HepG2 (cell line): Measurements from ENCODE around the gene TMTC2. TPM values are rescaled to one million over a fixed set of nuclear protein-coding genes. Genes with fewer than 3 reads are reported as not detected.

Experiments
- ATAC-seq: fragments of 200-7000 bp; cut with Tn5 transposase; 3 replicates; pipeline ENCODE4 v1.9.1; 2020; ENCODE audit warnings: mild to moderate bottlenecking, moderate library complexity
- BruUV-seq: library from RNA; stranded (reverse); fragments of 400-500 nt; replicated peaks from 2 replicates; lab custom pipeline; 2021; lab: Mats Ljungman, UMichigan
- CTCF ChIA-PET: fragments of 300-600 bp; formaldehyde crosslinking; extraction: SDS; loops from one replicate; lab custom pipeline; 2021; ENCODE audit warnings: low total read pairs, inconsistent platforms, low intra/inter-chr PET ratio; lab: Yijun Ruan, JAX
- POLR2A ChIA-PET: fragments of 350-600 bp; sonication (Branson Sonifier 250); formaldehyde crosslinking; loops from one replicate; lab custom pipeline; 2020; ENCODE audit warnings: antibody characterized with exemption, inconsistent platforms; lab: Yijun Ruan, JAX
- DNase-seq: peaks from one replicate; pipeline ENCODE4 v3.0.0-alpha.2; 2015; ENCODE audit warnings: low spot score
- FAIRE-seq: peaks from 3 replicates; lab custom pipeline; 2011; peaks lifted over from hg19 to GRCh38; lab: Jason Lieb, UNC
- H2AFZ ChIP-seq: one replicate; pipeline ENCODE4 v1.6.1; 2011; ENCODE audit warnings: low read length, inconsistent platforms
- H3K27ac ChIP-seq: fragments of 300-600 bp; 3 replicates; pipeline ENCODE4 v1.8.0; 2011; ENCODE audit warnings: mixed run types, mild to moderate bottlenecking, mixed read lengths, low read length, inconsistent platforms; ENCODE audit not compliant: insufficient read depth; ENCODE audit errors: extremely low read length
- H3K27me3 ChIP-seq, 2 experiments: fragments of 200-600 bp in 1 of 2; 2 replicates in 1 of 2; 3 replicates in 1 of 2; pipeline versions ENCODE4 v1.6.0 to v1.8.0; 2011; ENCODE audit warnings: low read length in 2 of 2, mild to moderate bottlenecking in 2 of 2, moderate library complexity in 2 of 2, inconsistent platforms in 1 of 2; ENCODE audit not compliant: insufficient read depth in 2 of 2, control insufficient read depth in 1 of 2
- H3K36me3 ChIP-seq, 2 experiments: fragments of 200-600 bp in 1 of 2; replicated peaks in 1 of 2; 2 replicates in 1 of 2; 3 replicates in 1 of 2; pipeline versions ENCODE4 v1.5.1 to v1.8.0; 2011; ENCODE audit warnings: low read length in 2 of 2, inconsistent platforms in 1 of 2; ENCODE audit not compliant: insufficient read depth in 2 of 2, control insufficient read depth in 1 of 2
- H3K4me1 ChIP-seq: 2 replicates; pipeline ENCODE4 v1.5.1; 2012; ENCODE audit warnings: low read length, inconsistent platforms; ENCODE audit not compliant: insufficient read depth
- H3K4me2 ChIP-seq: 2 replicates; pipeline ENCODE4 v1.6.0; 2011; ENCODE audit warnings: low read depth, low read length, inconsistent platforms
- H3K4me3 ChIP-seq, 3 experiments: fragments of 200-600 bp in 1 of 3; sonication (generic), shearing (Covaris generic) in 1 of 3; replicated peaks in 1 of 3; 2 replicates each; pipeline ENCODE4 v1.5.1; 2011 to 2016; ENCODE audit warnings: low read length in 3 of 3, inconsistent platforms in 2 of 3, low read depth in 2 of 3, mild to moderate bottlenecking in 2 of 3, control low read depth in 1 of 3, mixed read lengths in 1 of 3; ENCODE audit not compliant: insufficient read depth in 1 of 3
- H3K79me2 ChIP-seq: one replicate; pipeline ENCODE4 v1.6.1; 2011; ENCODE audit warnings: low read length, inconsistent platforms; ENCODE audit not compliant: insufficient read depth
- H3K9ac ChIP-seq: 2 replicates; pipeline ENCODE4 v1.6.0; 2011; ENCODE audit warnings: mild to moderate bottlenecking, low read depth, low read length, inconsistent platforms; ENCODE audit not compliant: insufficient read depth
- H3K9me3 ChIP-seq: 2 replicates; pipeline ENCODE4 v1.5.1; 2012; ENCODE audit warnings: mild to moderate bottlenecking, low read length
- H4K20me1 ChIP-seq: 2 replicates; pipeline ENCODE4 v1.6.0; 2011; ENCODE audit warnings: inconsistent platforms, mild to moderate bottlenecking, low read length, moderate library complexity; ENCODE audit not compliant: insufficient read depth
- BHLHE40 ChIP-seq: IDR thresholded peaks from 2 replicates; pipeline ENCODE4 v1.6.1; 2011; ENCODE audit warnings: low read length, improper control_type of control experiment
- EEA1 ChIP-seq: sonication (generic); formaldehyde crosslinking; IDR thresholded peaks from 2 replicates; pipeline ENCODE4 v1.5.1; 2020; ENCODE audit warnings: mild to moderate bottlenecking, missing genetic modification reagents, borderline replicate concordance
- FOXJ3 ChIP-seq: sonication (generic); formaldehyde crosslinking; IDR thresholded peaks from 2 replicates; pipeline ENCODE4 v1.4.0; 2020; ENCODE audit warnings: missing genetic modification reagents, mild to moderate bottlenecking, borderline replicate concordance
- GZF1 ChIP-seq: sonication (generic); formaldehyde crosslinking; IDR thresholded peaks from 2 replicates; pipeline ENCODE4 v1.5.1; 2020; ENCODE audit warnings: mild to moderate bottlenecking, missing genetic modification reagents
- NCOA2 ChIP-seq: sonication (generic); formaldehyde crosslinking; IDR thresholded peaks from 2 replicates; pipeline ENCODE4 v1.8.0; 2022; ENCODE audit warnings: inconsistent platforms
- TGIF2 ChIP-seq: IDR thresholded peaks from 2 replicates; pipeline ENCODE4 v1.6.1; 2016; ENCODE audit warnings: control low read depth, missing compliant biosample characterization
- ZBTB1 ChIP-seq: sonication (generic); formaldehyde crosslinking; IDR thresholded peaks from 2 replicates; pipeline ENCODE4 v1.4.0; 2020; ENCODE audit warnings: missing genetic modification reagents, borderline replicate concordance
- ZBTB4 ChIP-seq: sonication (generic); formaldehyde crosslinking; IDR thresholded peaks from 2 replicates; pipeline ENCODE4 v1.4.0; 2020; ENCODE audit warnings: missing genetic modification reagents, mild to moderate bottlenecking, borderline replicate concordance
- ZNF615 ChIP-seq: sonication (generic); formaldehyde crosslinking; IDR thresholded peaks from 2 replicates; pipeline ENCODE4 v1.5.0; 2020; ENCODE audit warnings: mild to moderate bottlenecking, missing genetic modification reagents, borderline replicate concordance
- in situ Hi-C: cut with HindIII; loops from 2 replicates; pipeline ENCODE4 v1.10.0; 2017; ENCODE audit warnings: low pct_unique_long_range_greater_than_20kb; ENCODE audit not compliant: extremely low pct_ligation_motif_present
- intact Hi-C: fragments of 100-400 bp; cut with micrococcal nuclease; formaldehyde crosslinking; loops from one replicate; pipeline ENCODE4 v1.10.0; 2022; ENCODE audit not compliant: unreplicated experiment
- polyA plus RNA-seq, 8 experiments: library from polyadenylated mRNA; depleted of rRNA in 3 of 8; stranded (reverse) in 7 of 8; unstranded in 1 of 8; fragments of >200 nt; fragmentation: Illumina TruSeq in 4 of 8; extraction: Trizol in 4 of 8; gene quantifications; 2 replicates each; pipeline versions ENCODE4 v1.2.1 to v1.2.3, GENCODE V29; 2011 to 2016; ENCODE audit warnings: low read depth in 4 of 8, missing spikeins in 1 of 8, mixed read lengths in 1 of 8; ENCODE audit not compliant: insufficient read depth in 1 of 8
- total RNA-seq, 5 experiments: library from RNA; depleted of rRNA; stranded (reverse); fragments of >200 nt; fragmentation: Illumina TruSeq; extraction: Trizol; gene quantifications; 2 replicates each; pipeline ENCODE4 v1.2.3, GENCODE V29; 2016; ENCODE audit warnings: low read depth in 1 of 5
- TF ChIP-seq, protein P1 (sequence below): sonication (generic); formaldehyde crosslinking; IDR thresholded peaks from 2 replicates; pipeline ENCODE4 v1.4.0; 2020; ENCODE audit warnings: missing genetic modification reagents
- TF ChIP-seq, protein P2 (sequence below): sonication (generic); formaldehyde crosslinking; conservative IDR thresholded peaks from 2 replicates; pipeline ENCODE4 v1.8.0; 2022; ENCODE audit warnings: low read depth, missing genetic modification reagents

The TMTC2 gene
- total and polyA plus RNA-seq, 2 of the 13 experiments (the other 11 are each of a cell fraction or from before 2014, with no cell fraction given), result 0.55 to 0.63 TPM

GRCh38 chr12:82788594-82788993, 101.9 kb downstream of the TMTC2 start (continued):
- TF ChIP-seq, protein P1, sequence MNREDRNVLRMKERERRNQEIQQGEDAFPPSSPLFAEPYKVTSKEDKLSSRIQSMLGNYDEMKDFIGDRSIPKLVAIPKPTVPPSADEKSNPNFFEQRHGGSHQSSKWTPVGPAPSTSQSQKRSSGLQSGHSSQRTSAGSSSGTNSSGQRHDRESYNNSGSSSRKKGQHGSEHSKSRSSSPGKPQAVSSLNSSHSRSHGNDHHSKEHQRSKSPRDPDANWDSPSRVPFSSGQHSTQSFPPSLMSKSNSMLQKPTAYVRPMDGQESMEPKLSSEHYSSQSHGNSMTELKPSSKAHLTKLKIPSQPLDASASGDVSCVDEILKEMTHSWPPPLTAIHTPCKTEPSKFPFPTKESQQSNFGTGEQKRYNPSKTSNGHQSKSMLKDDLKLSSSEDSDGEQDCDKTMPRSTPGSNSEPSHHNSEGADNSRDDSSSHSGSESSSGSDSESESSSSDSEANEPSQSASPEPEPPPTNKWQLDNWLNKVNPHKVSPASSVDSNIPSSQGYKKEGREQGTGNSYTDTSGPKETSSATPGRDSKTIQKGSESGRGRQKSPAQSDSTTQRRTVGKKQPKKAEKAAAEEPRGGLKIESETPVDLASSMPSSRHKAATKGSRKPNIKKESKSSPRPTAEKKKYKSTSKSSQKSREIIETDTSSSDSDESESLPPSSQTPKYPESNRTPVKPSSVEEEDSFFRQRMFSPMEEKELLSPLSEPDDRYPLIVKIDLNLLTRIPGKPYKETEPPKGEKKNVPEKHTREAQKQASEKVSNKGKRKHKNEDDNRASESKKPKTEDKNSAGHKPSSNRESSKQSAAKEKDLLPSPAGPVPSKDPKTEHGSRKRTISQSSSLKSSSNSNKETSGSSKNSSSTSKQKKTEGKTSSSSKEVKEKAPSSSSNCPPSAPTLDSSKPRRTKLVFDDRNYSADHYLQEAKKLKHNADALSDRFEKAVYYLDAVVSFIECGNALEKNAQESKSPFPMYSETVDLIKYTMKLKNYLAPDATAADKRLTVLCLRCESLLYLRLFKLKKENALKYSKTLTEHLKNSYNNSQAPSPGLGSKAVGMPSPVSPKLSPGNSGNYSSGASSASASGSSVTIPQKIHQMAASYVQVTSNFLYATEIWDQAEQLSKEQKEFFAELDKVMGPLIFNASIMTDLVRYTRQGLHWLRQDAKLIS (CRISPR knock-in tag), result no peak
- TF ChIP-seq FOXJ3, result no peak
- TF ChIP-seq BHLHE40, result no peak
- no peak for TF ChIP-seq NCOA2 (CRISPR knock-in tag)

GRCh38 chr12:82789674-82790073, 103.0 kb downstream of the TMTC2 start:
- no TSS peak for BruUV-seq
- in situ Hi-C loops, result no loop called here
- FAIRE-seq (no peak), DNase-seq (no peak), ATAC-seq (no peak)
- Histone ChIP-seq H2AFZ (no peak overlapping the region), H3K4me2 (no peak overlapping the region), H3K79me2 (no peaks in the 10 kb centered on the region), H3K9ac (no peak overlapping the region), H3K27ac (no peak overlapping the region), H3K4me3 (no peak overlapping the region), H3K27me3 (peaks cover 2 to 3% of the 10 kb centered on the region in 2 experiments; a peak in 1 of 5 replicates), H3K36me3 (no peaks in the 10 kb centered on the region), H4K20me1 (no peaks in the 10 kb centered on the region), H3K4me1 (no peaks in the 10 kb centered on the region), H3K9me3 (no peaks in the 10 kb centered on the region)
- TF ChIP-seq GZF1 (CRISPR knock-in tag) (no peak), TGIF2 (CRISPR knock-in tag) (no peak), EEA1 (no peak), ZBTB1 (CRISPR knock-in tag) (no peak), ZNF615 (CRISPR knock-in tag) (no peak), ZBTB4 (CRISPR knock-in tag) (no peak)
- TF ChIP-seq, protein P2, sequence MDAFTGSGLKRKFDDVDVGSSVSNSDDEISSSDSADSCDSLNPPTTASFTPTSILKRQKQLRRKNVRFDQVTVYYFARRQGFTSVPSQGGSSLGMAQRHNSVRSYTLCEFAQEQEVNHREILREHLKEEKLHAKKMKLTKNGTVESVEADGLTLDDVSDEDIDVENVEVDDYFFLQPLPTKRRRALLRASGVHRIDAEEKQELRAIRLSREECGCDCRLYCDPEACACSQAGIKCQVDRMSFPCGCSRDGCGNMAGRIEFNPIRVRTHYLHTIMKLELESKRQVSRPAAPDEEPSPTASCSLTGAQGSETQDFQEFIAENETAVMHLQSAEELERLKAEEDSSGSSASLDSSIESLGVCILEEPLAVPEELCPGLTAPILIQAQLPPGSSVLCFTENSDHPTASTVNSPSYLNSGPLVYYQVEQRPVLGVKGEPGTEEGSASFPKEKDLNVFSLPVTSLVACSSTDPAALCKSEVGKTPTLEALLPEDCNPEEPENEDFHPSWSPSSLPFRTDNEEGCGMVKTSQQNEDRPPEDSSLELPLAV, result no peak
- CTCF ChIA-PET, result no interaction called here
- POLR2A ChIA-PET, result no interaction called here
- intact Hi-C loops, result no loop called here
